A549 treated with AZD2906 at 1 μM for 4 hours (cell line): ENCODE results near the gene ABHD16A. TPM values are rescaled to one million over a fixed set of nuclear protein-coding genes. Genes with fewer than 3 reads are reported as not detected.

Experiments used
- total RNA-seq: library from RNA; stranded (reverse); fragments of 200-300 nt; extraction: Qiagen RNA extraction; gene quantifications from 5 replicates; pipeline ENCODE4 v1.2.3, GENCODE V29; 2022

The ABHD16A gene
- total RNA-seq = 14.2 to 17.5 TPM (median 16.7 TPM) in 5 replicates

GRCh38 chr6:31702819-31703716, at the start of gene ABHD16A:
Gene ABHD16A (minus strand): TSS chr6:31703324. CDS start chr6:31703281, 43 bp downstream.

GRCh38 chr6:31739639-31740396, 36.7 kb upstream of the ABHD16A start, which contains the start of gene MSH5:
Gene MSH5 (plus strand): TSS chr6:31740005. CDS start chr6:31740467, 462 bp downstream.

GRCh38 chr6:31736021-31736767, 33.1 kb upstream of the ABHD16A start, which contains the start of gene CLIC1:
Gene CLIC1 (minus strand): TSS chr6:31736530. CDS start chr6:31736300, 230 bp downstream.

GRCh38 chr6:31728767-31729514, 25.8 kb upstream of the ABHD16A start, which contains the start of gene DDAH2:
Gene DDAH2 (minus strand): TSS chr6:31729299. CDS start chr6:31729161, 138 bp downstream.

GRCh38 chr6:31723245-31723979, 20.3 kb upstream of the ABHD16A start, which contains the start of gene MPIG6B:
Gene MPIG6B (plus strand): TSS chr6:31723373. CDS start chr6:31723384, 11 bp downstream.

GRCh38 chr6:31721351-31722020, 18.4 kb upstream of the ABHD16A start, which contains the start of gene LY6G6C:
Gene LY6G6C (minus strand): TSS chr6:31721746. CDS start chr6:31721679, 67 bp downstream.

GRCh38 chr6:31715022-31715958, 12.2 kb upstream of the ABHD16A start, which contains the start of gene LY6G6D:
Gene LY6G6D (plus strand): TSS chr6:31715348. CDS start chr6:31715356, 8 bp downstream.

GRCh38 chr6:31706599-31706998, 3.5 kb upstream of the ABHD16A start, which contains the start of gene LY6G6F:
Gene LY6G6F (plus strand): TSS chr6:31706866. CDS start chr6:31706907, 41 bp downstream.

GRCh38 chr6:31680226-31681134, 22.6 kb downstream of the ABHD16A start, which contains the start of gene LY6G5C:
Gene LY6G5C (minus strand): TSS chr6:31681067. CDS start chr6:31680373, 694 bp downstream.

GRCh38 chr6:31669676-31670075, 33.4 kb downstream of the ABHD16A start, which contains the start of gene LY6G5B:
Gene LY6G5B (plus strand): TSS chr6:31669976. CDS start chr6:31670951, 975 bp downstream.

GRCh38 chr6:31665501-31666336, 37.4 kb downstream of the ABHD16A start, which contains the start of gene CSNK2B:
Gene CSNK2B (plus strand): TSS chr6:31666080. CDS start chr6:31666832, 752 bp downstream.

GRCh38 chr6:31664790-31665500, 38.2 kb downstream of the ABHD16A start, which contains the start of gene GPANK1:
Gene GPANK1 (minus strand): TSS chr6:31664997. CDS start chr6:31664478, 519 bp downstream.

GRCh38 chr6:31660381-31661261, 42.5 kb downstream of the ABHD16A start, which contains the start of gene C6orf47:
Gene C6orf47 (minus strand): TSS chr6:31660778. CDS start chr6:31659947, 831 bp downstream.

